ENCODE measurements around the gene TMEM119.

TMEM119 gene

DNA sequence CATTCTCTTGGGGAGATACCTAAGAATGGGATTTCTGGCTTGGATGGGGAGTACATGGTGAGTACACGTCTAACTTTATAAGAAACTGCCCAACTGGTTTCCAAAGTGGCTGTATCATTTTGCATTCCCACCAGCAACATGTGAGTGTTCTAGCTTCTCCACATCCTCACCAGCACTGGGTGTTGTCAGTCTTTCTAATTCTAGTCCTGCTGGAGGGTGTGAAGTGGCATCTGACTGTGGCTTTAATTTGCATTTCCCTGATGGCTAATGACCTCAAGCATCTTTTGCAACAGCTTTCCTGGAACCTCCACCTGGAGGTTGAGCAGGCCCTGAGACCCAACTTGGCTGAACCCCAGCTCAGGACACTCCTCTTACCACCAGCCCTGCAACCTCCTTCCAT lies 18.0 kb upstream of the TMEM119 start:
- Mint-ChIP-seq H3K36me3 (peaks cover 7 to 8% of the 10 kb centered on the region in 2 donors), H3K27ac (peak overlapping the region; percentile 96), H3K4me1 (peaks cover 54 to 55% of the 10 kb centered on the region in 2 donors), H3K4me3 (no peak overlapping the region), H3K9me3 (peaks cover 6 to 8% of the 10 kb centered on the region in 2 donors), H3K27me3 (no peaks in the 10 kb centered on the region)
- DNase-seq (no peak), ATAC-seq (replicated peaks) (no peak)

DNA sequence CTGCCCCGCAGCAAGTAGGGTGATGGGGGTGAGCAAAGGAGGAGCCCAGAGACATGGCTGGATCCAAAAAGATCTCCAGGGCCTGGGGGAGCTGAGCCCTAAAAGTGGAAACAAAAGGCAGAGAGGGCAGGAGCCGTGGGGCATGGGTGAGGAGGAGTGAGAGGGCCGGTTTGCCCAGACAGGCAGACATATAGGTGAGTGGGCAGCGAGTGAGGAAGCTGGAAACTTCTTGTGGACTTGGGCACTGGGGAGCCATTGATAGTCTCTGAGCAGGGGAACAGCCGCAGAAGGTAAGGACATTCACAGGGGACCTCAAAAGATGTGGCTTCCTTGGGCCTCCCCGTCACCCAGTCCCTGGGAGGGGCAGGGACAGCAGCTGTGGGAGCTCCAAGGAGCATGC lies 16.8 kb upstream of the TMEM119 start:
- H3K4me1 Mint-ChIP-seq = peaks cover 55 to 59% of the 10 kb centered on the region in 2 donors
- H3K9me3 Mint-ChIP-seq = peaks cover 6 to 8% of the 10 kb centered on the region in 2 donors
- peak overlapping the region; percentile 57 for H3K27ac Mint-ChIP-seq
- peaks cover 7 to 8% of the 10 kb centered on the region in 2 donors for H3K36me3 Mint-ChIP-seq
- no peak for DNase-seq
- ATAC-seq (replicated peaks) = no peak
- no peaks in the 10 kb centered on the region for H3K27me3 Mint-ChIP-seq
- no peak overlapping the region for H3K4me3 Mint-ChIP-seq

GRCh38 chr12:108614041-108614440 lies 16.2 kb upstream of the TMEM119 start:
- Mint-ChIP-seq H3K4me1 (peaks cover 54 to 59% of the 10 kb centered on the region in 2 donors), H3K27ac (peak overlapping the region; percentile 57), H3K27me3 (no peaks in the 10 kb centered on the region), H3K4me3 (no peak overlapping the region), H3K36me3 (peaks cover 7 to 8% of the 10 kb centered on the region in 2 donors), H3K9me3 (peaks cover 6 to 8% of the 10 kb centered on the region in 2 donors)
- ATAC-seq (replicated peaks) (no peak), DNase-seq (no peak)

DNA sequence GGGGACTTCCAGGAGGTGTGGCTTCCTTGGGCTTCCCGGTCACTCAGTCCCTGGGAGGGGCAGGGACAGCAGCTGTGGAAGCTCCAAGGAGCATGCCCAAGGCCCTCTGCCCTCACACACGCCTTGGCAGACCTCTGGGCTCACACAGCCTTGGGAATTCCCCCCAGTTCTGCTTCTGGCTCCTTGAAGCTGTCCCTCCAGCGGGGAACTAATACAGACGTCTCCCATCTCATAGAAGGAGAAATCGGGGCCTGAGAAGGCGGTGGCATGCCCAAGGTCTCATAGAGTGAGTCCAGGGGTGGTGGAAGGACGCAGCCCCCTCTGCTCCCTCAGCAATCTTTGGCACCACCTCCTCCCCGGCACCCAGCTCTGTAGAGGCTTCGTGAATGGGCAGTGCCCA lies 15.7 kb upstream of the TMEM119 start:
- Mint-ChIP-seq H3K36me3 (peaks cover 7 to 8% of the 10 kb centered on the region in 2 donors), H3K27me3 (peaks cover 0 to 4% of the 10 kb centered on the region in 2 donors), H3K4me1 (peaks cover 52 to 55% of the 10 kb centered on the region in 2 donors), H3K4me3 (peak overlapping the region in 1 of 2 donors; percentile 10), H3K27ac (peak overlapping the region; percentile 51), H3K9me3 (peaks cover 6 to 8% of the 10 kb centered on the region in 2 donors)
- ATAC-seq (replicated peaks) (no peak), DNase-seq (no peak)

DNA sequence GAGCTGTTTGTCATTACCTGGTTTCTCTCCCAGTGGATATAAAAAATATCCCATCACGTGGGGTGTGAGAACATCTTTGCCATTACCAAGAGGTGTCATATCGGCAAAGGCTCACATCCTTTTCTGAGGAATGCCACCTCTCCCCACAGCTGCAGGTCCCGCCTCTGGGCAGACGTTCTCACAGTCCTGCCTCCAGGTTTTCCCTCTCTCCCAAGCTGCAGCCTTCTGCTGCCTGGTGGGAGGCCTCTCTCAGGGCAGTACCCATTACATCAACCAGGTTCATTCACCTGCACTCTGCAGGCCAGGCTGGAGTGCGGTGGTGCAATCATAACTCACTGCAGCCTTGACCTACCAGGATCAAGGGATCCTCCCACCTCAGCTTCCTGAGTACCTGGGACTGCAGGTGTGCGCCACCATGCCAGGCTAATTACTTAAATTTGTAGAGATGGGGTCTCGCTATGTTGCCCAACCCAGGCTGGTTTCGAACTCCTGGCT lies 15.0 kb upstream of the TMEM119 start:
- Mint-ChIP-seq H3K27ac (no peak overlapping the region), H3K27me3 (peaks cover 0 to 10% of the 10 kb centered on the region in 2 donors), H3K4me3 (no peak overlapping the region), H3K36me3 (peaks cover 7 to 8% of the 10 kb centered on the region in 2 donors), H3K9me3 (peaks cover 6 to 8% of the 10 kb centered on the region in 2 donors), H3K4me1 (peaks cover 48% of the 10 kb centered on the region in 2 donors)
- DNase-seq (no peak), ATAC-seq (replicated peaks) (no peak)

GRCh38 chr12:108611884-108612415 lies 14.1 kb upstream of the TMEM119 start:
- ATAC-seq (replicated peaks) (peak; percentile 37 to 49), DNase-seq (no peak)
- H3K27ac Mint-ChIP-seq = peak overlapping the region; percentile 59
- H3K27me3 Mint-ChIP-seq = peaks cover 0 to 14% of the 10 kb centered on the region in 2 donors
- H3K4me3 Mint-ChIP-seq = no peak overlapping the region
- H3K4me1 Mint-ChIP-seq = peaks cover 40 to 43% of the 10 kb centered on the region in 2 donors
- H3K9me3 Mint-ChIP-seq = peaks cover 4 to 5% of the 10 kb centered on the region in 2 donors
- peaks cover 7 to 8% of the 10 kb centered on the region in 2 donors for H3K36me3 Mint-ChIP-seq

GRCh38 chr12:108610856-108611605 lies 13.1 kb upstream of the TMEM119 start:
- peaks cover under 1 to 2% of the 10 kb centered on the region in 2 donors for H3K36me3 Mint-ChIP-seq
- ATAC-seq (replicated peaks) (no peak), DNase-seq (no peak)
- peaks cover 0 to 14% of the 10 kb centered on the region in 2 donors for H3K27me3 Mint-ChIP-seq
- no peak overlapping the region for H3K4me3 Mint-ChIP-seq
- peaks cover 31 to 34% of the 10 kb centered on the region in 2 donors for H3K4me1 Mint-ChIP-seq
- peak overlapping the region; percentile 79 for H3K27ac Mint-ChIP-seq
- H3K9me3 Mint-ChIP-seq = peaks cover 0 to under 1% of the 10 kb centered on the region in 2 donors

GRCh38 chr12:108610336-108610815 lies 12.5 kb upstream of the TMEM119 start:
- Mint-ChIP-seq H3K4me1 (peaks cover 38 to 40% of the 10 kb centered on the region in 2 donors), H3K4me3 (no peak overlapping the region), H3K27ac (peak overlapping the region; percentile 47), H3K9me3 (peaks cover 0 to 2% of the 10 kb centered on the region in 2 donors), H3K36me3 (no peaks in the 10 kb centered on the region), H3K27me3 (peaks cover 6 to 20% of the 10 kb centered on the region in 2 donors)
- ATAC-seq (replicated peaks) (no peak), DNase-seq (no peak)

DNA sequence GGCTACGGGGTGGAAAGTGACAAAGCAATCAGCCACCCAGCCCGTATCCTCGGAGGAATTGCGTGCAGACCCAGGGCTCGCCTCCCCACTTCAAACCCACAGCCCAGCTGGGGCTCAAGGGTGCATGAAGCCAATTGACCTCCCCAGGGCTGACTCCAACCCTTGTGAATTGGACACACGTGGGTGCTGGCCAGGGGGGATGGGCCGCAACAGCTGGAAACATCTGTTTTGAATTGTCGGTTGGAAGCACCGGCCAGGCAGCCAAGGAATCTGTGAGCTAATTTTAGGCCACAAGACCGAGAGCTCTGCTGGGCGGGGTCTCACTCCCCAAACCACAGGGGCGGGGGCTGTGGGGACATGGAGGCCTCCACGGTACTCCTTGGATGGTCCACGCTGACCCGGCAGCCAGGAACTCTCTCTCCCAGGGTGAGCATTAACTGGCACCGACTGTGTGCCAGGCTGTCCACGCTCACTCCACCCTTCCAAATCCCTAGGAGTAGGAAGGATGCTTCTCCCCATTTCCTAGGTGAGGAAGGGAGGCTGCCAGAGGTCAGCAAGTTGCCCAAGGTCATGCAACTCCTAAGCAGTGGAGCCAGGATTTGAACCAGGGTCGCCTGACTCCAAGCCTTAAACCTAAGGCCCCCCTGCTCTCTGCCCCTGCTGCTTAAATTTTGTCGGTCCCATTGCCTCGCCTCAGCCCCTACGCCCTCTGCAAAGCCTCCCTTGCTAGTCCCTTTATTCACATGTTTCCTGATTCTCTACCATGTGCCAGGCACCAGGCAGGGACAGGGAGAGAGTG lies 11.9 kb upstream of the TMEM119 start:
- peak; percentile 46 for DNase-seq
- Mint-ChIP-seq H3K4me1 (peaks cover 41 to 44% of the 10 kb centered on the region in 2 donors), H3K36me3 (no peaks in the 10 kb centered on the region), H3K4me3 (no peak overlapping the region), H3K27ac (peak overlapping the region; percentile 47), H3K9me3 (peaks cover 0 to 3% of the 10 kb centered on the region in 2 donors), H3K27me3 (peaks cover 8 to 26% of the 10 kb centered on the region in 2 donors)
- ATAC-seq (replicated peaks) = peak; percentile 72 to 78

DNA sequence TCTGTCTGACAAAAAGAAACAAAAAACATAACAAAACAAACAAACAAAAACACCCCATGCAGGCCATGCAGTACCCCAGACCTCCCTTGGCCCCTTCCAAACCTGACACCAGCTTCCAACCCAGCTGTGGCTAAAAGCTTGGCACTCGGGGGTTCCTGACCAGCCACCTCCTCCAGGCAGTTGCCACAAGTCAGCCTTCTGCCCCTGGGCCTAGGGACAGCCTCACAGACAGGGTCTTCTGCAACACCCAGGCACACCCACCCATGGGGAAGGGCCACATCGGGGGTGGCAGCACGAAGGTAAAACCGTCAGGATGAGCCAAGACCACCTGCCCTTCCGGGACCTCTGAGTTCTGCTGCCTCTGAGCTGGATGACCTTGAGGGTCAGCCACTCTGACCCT lies 10.7 kb upstream of the TMEM119 start:
- Mint-ChIP-seq H3K27me3 (peaks cover 8 to 27% of the 10 kb centered on the region in 2 donors), H3K4me1 (peaks cover 32 to 41% of the 10 kb centered on the region in 2 donors), H3K9me3 (peaks cover 0 to 3% of the 10 kb centered on the region in 2 donors), H3K27ac (peak overlapping the region; percentile 42), H3K4me3 (no peak overlapping the region), H3K36me3 (no peaks in the 10 kb centered on the region)
- no peak for ATAC-seq (replicated peaks)
- DNase-seq = no peak

DNA sequence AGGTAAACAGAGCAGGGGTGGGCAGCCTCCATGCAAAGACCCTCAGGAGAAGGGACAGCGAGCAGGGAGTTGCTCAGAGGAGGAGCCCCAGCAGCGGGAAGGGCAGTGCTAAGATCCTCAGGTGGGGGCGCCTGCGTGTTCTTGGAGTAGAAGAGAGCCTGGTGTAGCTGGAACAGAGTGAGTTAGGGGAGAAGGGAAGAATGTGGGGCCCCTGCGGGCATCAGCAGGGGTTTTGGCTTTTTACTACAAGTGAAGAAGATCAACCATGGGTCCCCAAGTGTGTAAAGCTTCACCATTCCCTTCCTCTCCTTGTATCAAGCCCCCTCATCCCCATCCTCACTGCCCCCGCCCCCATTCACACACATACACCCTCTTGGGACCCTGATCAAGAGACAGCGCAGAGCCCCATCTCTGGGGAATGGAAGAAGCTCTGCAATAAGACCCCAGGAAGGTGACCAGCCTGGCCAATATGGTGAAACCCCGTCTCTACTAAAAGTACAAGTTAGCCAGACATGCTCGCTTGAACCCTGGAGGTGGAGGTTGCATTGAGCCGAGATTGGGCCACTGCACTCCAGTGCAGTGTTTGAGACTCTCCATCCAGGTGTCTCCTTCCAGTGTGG lies 10.2 kb upstream of the TMEM119 start:
- H3K36me3 Mint-ChIP-seq = no peaks in the 10 kb centered on the region
- peaks cover 8 to 27% of the 10 kb centered on the region in 2 donors for H3K27me3 Mint-ChIP-seq
- H3K4me3 Mint-ChIP-seq = no peak overlapping the region
- DNase-seq = no peak
- peaks cover 0 to 3% of the 10 kb centered on the region in 2 donors for H3K9me3 Mint-ChIP-seq
- H3K4me1 Mint-ChIP-seq = peaks cover 27 to 35% of the 10 kb centered on the region in 2 donors
- ATAC-seq (replicated peaks) = no peak
- H3K27ac Mint-ChIP-seq = peak overlapping the region; percentile 42

DNA sequence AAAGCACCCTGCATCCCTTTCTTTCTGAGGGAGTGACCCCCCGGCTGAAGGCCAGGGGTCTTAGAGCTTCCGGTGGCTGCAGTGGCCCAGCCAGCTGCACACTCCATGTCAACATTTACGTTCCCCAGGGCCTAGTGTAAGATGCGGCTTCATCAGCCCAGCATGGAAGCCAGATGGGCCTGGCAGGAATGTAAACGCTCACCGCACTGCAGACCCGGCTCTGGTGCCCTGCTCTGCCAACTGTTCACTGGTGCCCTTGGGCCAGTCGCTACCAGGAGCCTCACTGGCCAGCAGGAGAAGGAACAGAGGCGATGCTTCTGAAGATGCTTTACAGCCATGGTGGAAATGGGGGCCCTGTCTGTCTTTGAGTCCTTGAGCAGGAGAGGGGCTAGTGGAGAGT lies 8.6 kb upstream of the TMEM119 start:
- H3K9me3 Mint-ChIP-seq = peaks cover 0 to 3% of the 10 kb centered on the region in 2 donors
- no peak for DNase-seq
- peaks cover 8 to 27% of the 10 kb centered on the region in 2 donors for H3K27me3 Mint-ChIP-seq
- H3K4me3 Mint-ChIP-seq = no peak overlapping the region
- H3K4me1 Mint-ChIP-seq = peaks cover 16 to 19% of the 10 kb centered on the region in 2 donors
- H3K27ac Mint-ChIP-seq = no peak overlapping the region
- H3K36me3 Mint-ChIP-seq = no peaks in the 10 kb centered on the region
- ATAC-seq (replicated peaks) = no peak

DNA sequence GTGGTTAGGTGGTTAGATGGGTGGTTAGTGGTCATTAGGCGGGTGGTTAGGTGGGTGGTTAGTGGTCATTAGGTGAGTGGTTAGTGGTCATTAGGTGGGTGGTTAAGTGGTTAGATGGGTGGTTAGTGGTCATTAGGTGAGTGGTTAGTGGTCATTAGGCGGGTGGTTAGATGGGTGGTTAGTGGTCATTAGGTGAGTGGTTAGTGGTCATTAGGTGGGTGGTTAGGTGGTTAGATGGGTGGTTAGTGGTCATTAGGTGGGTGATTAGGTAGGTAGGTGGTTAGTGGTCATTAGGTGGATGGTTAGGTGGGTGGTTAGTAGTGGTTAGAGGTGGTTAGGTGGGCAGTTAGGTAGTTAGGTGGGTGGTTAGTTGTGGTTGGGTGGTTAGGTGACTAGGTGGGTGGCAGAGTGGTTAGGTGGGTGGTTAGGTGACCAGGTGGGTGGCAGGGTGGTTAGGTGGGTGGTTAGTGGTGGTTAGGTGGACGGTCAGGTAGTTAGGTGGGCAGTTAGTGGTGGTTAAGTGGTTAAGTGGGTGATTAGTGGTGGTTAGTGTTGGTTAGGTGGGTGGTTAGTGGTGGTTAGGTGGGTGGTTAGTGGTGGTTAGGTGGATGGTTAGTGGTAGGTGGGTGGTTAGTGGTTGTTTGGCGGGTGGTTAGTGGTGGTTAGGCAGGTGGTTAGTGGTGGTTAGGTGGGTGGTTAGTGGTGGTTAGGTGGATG lies 8.0 kb upstream of the TMEM119 start:
- H3K27ac Mint-ChIP-seq = peak overlapping the region; percentile 44
- peak overlapping the region in 1 of 2 donors; percentile 10 for H3K4me3 Mint-ChIP-seq
- H3K36me3 Mint-ChIP-seq = no peaks in the 10 kb centered on the region
- H3K9me3 Mint-ChIP-seq = peaks cover 0 to 3% of the 10 kb centered on the region in 2 donors
- ATAC-seq (replicated peaks) (no peak), DNase-seq (no peak)
- H3K27me3 Mint-ChIP-seq = peaks cover 8 to 27% of the 10 kb centered on the region in 2 donors
- peaks cover 16 to 19% of the 10 kb centered on the region in 2 donors for H3K4me1 Mint-ChIP-seq
